ENCODE measurements around the gene SERINC5.

GRCh38 chr5:80208381-80208780, 47.5 kb downstream of the SERINC5 start:
- TF ChIP-seq EZH2 (IDR thresholded peaks at IDR 0.05; ENCODE audit: insufficient read depth, poor library complexity, severe bottlenecking) = no peak
- TF ChIP-seq EZH2phosphoT487 (IDR thresholded peaks at IDR 0.05; ENCODE audit: insufficient read depth, low read depth) = no peak
